SK-N-MC (cell line): ENCODE data around the gene PRKCZ.

ENCODE experiments used
- DNase-seq: peaks from one replicate; pipeline ENCODE4 v3.0.0-alpha.2; 2011; ENCODE audit warnings: low read depth, low spot score
- H3K27ac ChIP-seq: fragments of 200-600 bp; sonication (generic); 2 replicates; pipeline ENCODE4 v1.5.1; 2016; ENCODE audit warnings: mixed run types
- H3K36me3 ChIP-seq: fragments of 200-600 bp; sonication (generic); 2 replicates; pipeline ENCODE4 v1.6.1; 2017; ENCODE audit warnings: antibody characterized with exemption, low read length, mixed read lengths; ENCODE audit not compliant: insufficient read depth
- H3K4me3 ChIP-seq: fragments of 200-600 bp; sonication (generic); 2 replicates; pipeline ENCODE4 v1.5.1; 2016
- H3K9ac ChIP-seq: fragments of 200-600 bp; sonication (generic); 2 replicates; pipeline ENCODE4 v1.8.0; 2017; ENCODE audit warnings: mixed run types, mixed read lengths; ENCODE audit not compliant: insufficient read length
- H3K9me3 ChIP-seq: fragments of 200-600 bp; sonication (generic); 2 replicates; pipeline ENCODE4 v1.6.1; 2017; ENCODE audit warnings: low read depth, mild to moderate bottlenecking, antibody characterized with exemption, low read length, moderate library complexity, mixed read lengths
- EZH2 ChIP-seq: fragments of 200-600 bp; sonication (generic); IDR thresholded peaks from one replicate; pipeline ENCODE4 v1.6.1; 2017; ENCODE audit warnings: antibody characterized with exemption
- FOXP2 ChIP-seq: optimal IDR thresholded peaks from 2 replicates; pipeline ENCODE3; 2011; ENCODE audit warnings: mild to moderate bottlenecking, moderate library complexity; ENCODE audit not compliant: insufficient read depth; ENCODE audit errors: extremely low read length, control extremely low read depth
- POLR2AphosphoS5 ChIP-seq: IDR thresholded peaks from 2 replicates; pipeline ENCODE4 v1.6.1; 2012; ENCODE audit warnings: mild to moderate bottlenecking, low read depth, low read length, borderline replicate concordance

Gene PRKCZ

DNA sequence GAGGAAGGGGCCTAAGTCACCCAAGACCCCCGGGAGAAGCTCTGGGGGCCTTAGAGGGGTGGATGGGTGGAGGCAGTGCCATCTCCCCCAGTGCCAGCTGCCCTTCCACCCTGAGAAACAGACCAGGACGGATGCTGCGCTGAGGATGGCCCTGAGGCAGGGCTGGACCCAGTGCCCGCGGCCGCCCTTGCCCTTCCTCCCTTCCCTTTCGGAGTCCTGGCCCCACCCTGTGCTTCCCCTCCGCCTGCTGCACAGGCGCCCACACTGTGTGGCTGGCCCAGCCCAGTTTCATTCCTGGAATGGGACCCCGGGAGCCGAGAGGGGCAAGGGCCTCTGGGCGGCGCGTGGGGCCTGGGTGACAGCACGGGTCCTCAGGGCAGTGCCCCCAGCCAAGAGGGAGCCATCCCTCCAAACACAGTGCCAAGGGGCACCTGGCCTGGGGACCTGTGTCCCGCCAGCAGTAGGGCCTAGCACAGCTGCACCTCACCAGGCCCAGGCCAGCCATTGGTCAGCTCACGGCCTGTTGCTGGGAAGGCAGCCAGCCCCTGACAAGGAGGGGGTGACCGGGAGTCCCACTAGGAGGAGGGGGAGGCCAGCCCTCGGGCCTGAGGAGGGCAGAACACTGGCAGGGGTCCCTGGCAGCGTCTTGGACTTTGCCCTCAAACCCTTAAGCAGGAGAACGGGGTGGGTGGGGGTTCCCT, 164.5 kb downstream of the PRKCZ start:
- Histone ChIP-seq H3K4me3 (no peak overlapping the region), H3K9me3 (no peaks in the 10 kb centered on the region), H3K9ac (peak overlapping the region; percentile 71), H3K27ac (peak overlapping the region; percentile 98), H3K36me3 (no peaks in the 10 kb centered on the region)
- TF ChIP-seq POLR2AphosphoS5, result no peak
- no peak for TF ChIP-seq EZH2
- TF ChIP-seq FOXP2, result no peak
- DNase-seq, result no peak

DNA sequence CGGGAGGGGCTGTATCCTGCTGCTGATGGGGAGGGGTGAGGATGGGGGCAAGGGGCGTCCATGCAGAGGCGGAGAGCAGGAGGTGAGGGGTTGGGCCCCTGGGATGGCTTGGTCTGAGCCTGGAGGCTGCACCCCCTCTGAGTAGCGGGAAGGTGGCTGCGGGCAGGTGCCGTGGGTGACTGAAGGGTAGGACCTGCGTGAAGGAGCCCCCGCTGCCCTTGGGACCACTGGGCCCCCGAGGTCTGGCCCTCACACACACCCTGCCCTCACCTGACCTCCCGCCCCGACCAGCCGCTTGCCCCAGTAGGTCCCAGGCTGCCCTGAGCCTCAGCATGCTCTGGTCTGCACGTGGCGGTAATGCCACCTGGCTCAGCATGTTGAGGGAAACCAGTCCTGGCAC, 165.1 kb downstream of the PRKCZ start:
- no peak overlapping the region for H3K27ac ChIP-seq
- H3K9ac ChIP-seq, result no peak overlapping the region
- H3K36me3 ChIP-seq, result no peaks in the 10 kb centered on the region
- no peaks in the 10 kb centered on the region for H3K9me3 ChIP-seq
- TF ChIP-seq POLR2AphosphoS5 (no peak), EZH2 (no peak), FOXP2 (no peak)
- DNase-seq, result no peak
- no peak overlapping the region for H3K4me3 ChIP-seq

DNA sequence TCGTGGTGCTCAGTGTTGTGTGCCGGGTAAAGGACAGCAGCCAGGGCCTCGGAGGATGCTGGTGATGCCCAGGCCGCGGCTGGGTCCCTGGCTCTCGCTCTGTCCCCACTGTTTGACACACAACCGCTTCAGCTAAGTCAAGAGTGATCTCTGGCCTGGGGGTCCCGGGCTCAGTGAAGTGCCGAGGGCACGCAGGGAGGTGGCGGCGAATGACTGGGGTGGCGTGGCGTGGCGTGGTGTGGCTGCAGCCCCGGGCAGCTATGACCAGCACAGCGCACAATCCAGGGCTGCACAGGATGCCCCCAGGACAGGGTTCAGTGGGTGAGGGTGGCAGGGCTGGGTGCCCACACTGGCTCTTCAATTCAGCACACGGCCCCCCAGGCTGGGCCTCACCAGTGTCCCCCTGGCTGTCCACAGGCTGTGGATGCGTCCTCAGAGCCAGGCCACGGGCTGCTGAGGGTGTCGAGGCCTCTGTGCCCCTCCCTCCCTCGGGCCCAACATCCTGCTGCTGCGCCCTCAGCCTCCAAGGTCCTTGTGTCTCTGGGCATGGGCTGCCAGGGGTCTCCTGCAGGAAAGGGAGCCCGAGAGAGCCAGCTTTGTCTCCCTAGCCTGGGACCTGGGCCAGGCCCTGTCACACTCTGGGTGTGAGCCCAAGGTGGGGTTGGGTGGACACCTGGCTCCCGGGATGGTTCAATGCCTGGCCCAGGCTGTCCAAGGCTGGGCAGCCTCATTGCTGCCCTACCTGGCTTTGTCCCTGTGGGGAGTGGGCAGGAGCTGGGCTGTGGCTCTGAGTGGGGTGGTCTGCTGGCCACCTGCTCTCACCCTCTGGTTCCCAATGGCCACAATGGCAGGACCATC, 165.9 kb downstream of the PRKCZ start:
- no peak overlapping the region for H3K27ac ChIP-seq
- DNase-seq, result no peak
- H3K4me3 ChIP-seq, result no peak overlapping the region
- no peaks in the 10 kb centered on the region for H3K9me3 ChIP-seq
- H3K9ac ChIP-seq, result no peak overlapping the region
- TF ChIP-seq FOXP2 (no peak), EZH2 (no peak), POLR2AphosphoS5 (no peak)
- H3K36me3 ChIP-seq, result no peaks in the 10 kb centered on the region

DNA sequence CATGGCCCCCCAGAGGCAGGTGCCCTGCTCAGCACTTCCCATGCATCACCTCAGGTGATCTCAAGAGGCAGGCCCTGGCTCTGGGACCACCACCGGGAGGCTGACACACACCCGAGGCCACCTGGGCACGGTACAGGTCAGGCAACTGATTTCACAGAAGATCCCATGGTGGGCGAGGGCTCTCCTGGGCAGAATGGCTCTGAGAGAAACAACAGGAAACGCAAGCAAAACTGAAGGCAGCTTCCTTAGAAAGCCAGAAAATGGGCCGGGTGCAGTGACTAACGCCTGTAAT, 166.5 kb downstream of the PRKCZ start:
- H3K36me3 ChIP-seq, result no peaks in the 10 kb centered on the region
- no peak overlapping the region for H3K9ac ChIP-seq
- no peaks in the 10 kb centered on the region for H3K9me3 ChIP-seq
- no peak overlapping the region for H3K4me3 ChIP-seq
- no peak for DNase-seq
- TF ChIP-seq EZH2 (no peak), FOXP2 (no peak), POLR2AphosphoS5 (no peak)
- H3K27ac ChIP-seq, result no peak overlapping the region

DNA sequence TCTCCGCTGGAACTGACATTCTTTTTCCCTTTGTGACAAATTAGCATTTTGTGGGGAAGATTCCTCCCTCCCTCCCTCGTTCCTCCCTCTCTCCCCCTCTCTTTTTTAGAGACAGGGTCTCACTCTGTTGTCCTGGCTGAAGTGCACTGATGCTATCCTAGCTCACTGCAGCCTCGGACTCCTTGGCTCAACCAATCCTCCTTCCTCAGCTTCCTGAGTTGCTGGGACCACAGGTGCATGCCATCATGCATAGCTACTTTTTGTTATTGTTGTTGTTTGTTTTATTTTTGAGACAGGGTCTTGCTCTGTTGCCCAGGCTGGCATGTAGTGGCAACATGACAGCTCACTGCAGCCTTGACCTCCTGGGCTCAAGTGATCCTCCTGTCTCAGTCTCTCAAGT, 171.1 kb downstream of the PRKCZ start:
- Histone ChIP-seq H3K9me3 (no peaks in the 10 kb centered on the region), H3K36me3 (no peaks in the 10 kb centered on the region), H3K27ac (no peak overlapping the region), H3K9ac (no peak overlapping the region), H3K4me3 (no peak overlapping the region)
- DNase-seq, result no peak
- no peak for TF ChIP-seq FOXP2
- TF ChIP-seq EZH2, result no peak
- no peak for TF ChIP-seq POLR2AphosphoS5

DNA sequence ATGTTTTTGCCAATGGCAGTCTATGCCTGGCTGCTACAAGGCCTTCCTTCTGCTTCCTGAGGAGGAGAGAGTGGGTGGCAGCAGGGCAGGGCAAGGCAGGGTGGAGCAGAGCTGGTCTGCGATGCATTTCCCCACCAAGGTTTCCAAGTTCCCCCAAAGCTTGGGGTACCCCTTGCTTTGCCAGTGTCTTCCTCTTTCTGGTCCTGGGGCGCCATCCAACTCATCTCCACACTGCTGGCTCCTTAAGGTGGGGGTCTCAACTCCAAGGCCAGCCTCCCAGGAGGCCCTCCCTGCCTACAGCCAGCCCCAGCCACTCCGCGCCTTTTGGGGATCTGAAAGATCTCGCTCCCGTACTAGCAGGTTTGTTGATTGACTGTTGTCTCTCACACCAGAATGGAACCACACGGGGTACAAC, 174.0 kb downstream of the PRKCZ start:
- no peak overlapping the region for H3K9ac ChIP-seq
- no peaks in the 10 kb centered on the region for H3K36me3 ChIP-seq
- DNase-seq, result no peak
- no peak overlapping the region for H3K27ac ChIP-seq
- TF ChIP-seq EZH2, result no peak
- no peak for TF ChIP-seq FOXP2
- H3K9me3 ChIP-seq, result no peaks in the 10 kb centered on the region
- no peak overlapping the region for H3K4me3 ChIP-seq

DNA sequence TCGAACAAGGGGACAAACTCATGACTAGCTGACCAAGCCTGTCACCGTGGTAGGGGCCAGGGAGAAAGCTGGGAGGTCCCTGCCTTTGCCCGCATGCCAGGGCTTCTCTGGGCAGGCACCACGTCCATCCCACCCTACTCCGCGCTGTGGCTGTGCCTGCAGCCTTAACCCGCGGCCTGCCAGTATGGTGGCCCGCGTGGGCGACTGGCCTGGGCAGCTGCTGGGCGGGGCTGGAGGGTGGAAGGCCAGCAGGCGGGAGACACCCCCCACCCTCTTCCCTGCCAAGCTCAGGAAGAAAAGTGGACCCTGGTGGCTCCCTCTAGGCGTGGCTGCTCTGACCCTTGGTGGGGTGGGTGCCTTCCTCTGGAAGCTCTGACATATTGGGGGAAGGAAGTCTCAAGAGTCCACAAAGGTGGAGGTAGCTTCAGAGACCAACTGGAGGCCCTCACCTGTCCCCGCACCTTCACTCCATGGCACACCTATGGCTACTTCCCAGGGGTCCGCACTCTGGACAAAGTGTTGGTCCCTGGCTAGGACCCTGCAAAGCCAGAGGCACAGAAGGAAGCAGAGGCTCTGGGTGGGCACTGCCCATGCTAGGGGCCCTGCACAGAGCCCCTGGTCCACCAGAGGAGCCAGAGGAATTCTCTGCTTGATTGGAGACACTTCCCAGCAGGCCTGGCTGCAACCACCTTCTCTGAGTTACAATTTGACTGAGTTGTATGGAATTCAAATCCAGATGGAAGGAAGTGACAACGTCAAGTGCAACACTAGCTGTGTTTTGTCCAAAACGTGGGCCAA, 174.6 kb downstream of the PRKCZ start:
- no peak overlapping the region for H3K27ac ChIP-seq
- H3K9ac ChIP-seq, result no peak overlapping the region
- no peak for TF ChIP-seq EZH2
- no peak for TF ChIP-seq POLR2AphosphoS5
- no peak for TF ChIP-seq FOXP2
- no peaks in the 10 kb centered on the region for H3K36me3 ChIP-seq
- no peaks in the 10 kb centered on the region for H3K9me3 ChIP-seq
- DNase-seq, result no peak
- H3K4me3 ChIP-seq, result no peak overlapping the region
